Gastroesophageal sphincter (tissue), 3 donors: ENCODE measurements around the gene CLIP1.

Experiments
- EP300 ChIP-seq: sonication (generic); formaldehyde crosslinking; IDR thresholded peaks from one replicate; pipeline ENCODE4 v1.6.1; 2017; ENCODE audit warnings: antibody characterized with exemption, mild to moderate bottlenecking
- POLR2A ChIP-seq, 2 donors: fragments of 450-650 bp; IDR thresholded peaks; one replicate each; pipeline ENCODE4 v1.6.1; 2017; ENCODE audit warnings: antibody characterized with exemption in 2 of 2, mild to moderate bottlenecking in 2 of 2, moderate library complexity in 1 of 2
- POLR2AphosphoS5 ChIP-seq: sonication (generic); formaldehyde crosslinking; IDR thresholded peaks from one replicate; pipeline ENCODE4 v1.6.1; 2017; ENCODE audit warnings: antibody characterized with exemption
- TF ChIP-seq, protein P1 (sequence below), 4 experiments: fragments of 200-600 bp in 2 of 4; fragments of 450-650 bp in 2 of 4; sonication (generic) in 1 of 4; IDR thresholded peaks; one replicate each; pipeline ENCODE4 v1.5.1; 2017 to 2019; ENCODE audit warnings: antibody characterized with exemption in 4 of 4, mild to moderate bottlenecking in 2 of 4, moderate library complexity in 2 of 4

DNA sequence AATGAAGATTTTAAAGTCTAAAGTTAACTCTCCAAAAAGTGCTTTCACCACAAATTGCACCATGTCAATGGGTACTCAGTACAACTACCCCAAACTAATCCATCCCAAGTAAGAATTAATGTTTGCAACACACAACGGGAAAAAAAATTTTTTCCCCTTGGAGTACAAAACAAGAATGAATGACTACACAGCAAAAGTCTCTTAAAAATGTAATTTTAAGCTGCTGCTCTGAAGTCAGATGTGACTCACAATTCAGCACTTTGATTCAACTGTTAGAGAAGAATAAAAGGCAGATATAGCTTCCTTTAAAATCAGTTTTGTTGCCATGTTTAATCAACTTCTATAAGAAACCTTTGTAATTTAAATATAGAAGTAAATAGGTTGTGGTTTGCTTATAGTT lies 113.7 kb downstream of the CLIP1 start:
- TF ChIP-seq, protein P1, sequence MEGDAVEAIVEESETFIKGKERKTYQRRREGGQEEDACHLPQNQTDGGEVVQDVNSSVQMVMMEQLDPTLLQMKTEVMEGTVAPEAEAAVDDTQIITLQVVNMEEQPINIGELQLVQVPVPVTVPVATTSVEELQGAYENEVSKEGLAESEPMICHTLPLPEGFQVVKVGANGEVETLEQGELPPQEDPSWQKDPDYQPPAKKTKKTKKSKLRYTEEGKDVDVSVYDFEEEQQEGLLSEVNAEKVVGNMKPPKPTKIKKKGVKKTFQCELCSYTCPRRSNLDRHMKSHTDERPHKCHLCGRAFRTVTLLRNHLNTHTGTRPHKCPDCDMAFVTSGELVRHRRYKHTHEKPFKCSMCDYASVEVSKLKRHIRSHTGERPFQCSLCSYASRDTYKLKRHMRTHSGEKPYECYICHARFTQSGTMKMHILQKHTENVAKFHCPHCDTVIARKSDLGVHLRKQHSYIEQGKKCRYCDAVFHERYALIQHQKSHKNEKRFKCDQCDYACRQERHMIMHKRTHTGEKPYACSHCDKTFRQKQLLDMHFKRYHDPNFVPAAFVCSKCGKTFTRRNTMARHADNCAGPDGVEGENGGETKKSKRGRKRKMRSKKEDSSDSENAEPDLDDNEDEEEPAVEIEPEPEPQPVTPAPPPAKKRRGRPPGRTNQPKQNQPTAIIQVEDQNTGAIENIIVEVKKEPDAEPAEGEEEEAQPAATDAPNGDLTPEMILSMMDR (IDR thresholded peaks at IDR 0.05): no peak
- TF ChIP-seq POLR2A (IDR thresholded peaks at IDR 0.05) (no peak), EP300 (no peak), POLR2AphosphoS5 (no peak)
